Tibial artery (tissue), 4 donors: ENCODE data around the gene C21orf58.
"Not testable (repeated sequence)": the region's sequence is repeated elsewhere in the genome, so short reads cannot be mapped to it uniquely, and the experiment has no call there.

ENCODE experiments used
- DNase-seq, 2 donors: peaks; one replicate each; pipeline ENCODE4 v3.0.0-alpha.2; 2019
- H3K27ac ChIP-seq, 2 donors: fragments of 200-600 bp; sonication (generic) in 1 of 2; 1 replicate in 1 of 2; 2 replicates in 1 of 2; pipeline ENCODE4 v1.5.1; 2018 to 2019; ENCODE audit warnings: mild to moderate bottlenecking in 1 of 2
- H3K27me3 ChIP-seq, 2 donors: fragments of 200-600 bp; sonication (generic) in 1 of 2; one replicate each; pipeline versions ENCODE4 v1.5.1 to v1.6.0; 2016 to 2019
- H3K36me3 ChIP-seq, 3 donors: fragments of 200-600 bp; sonication (generic) in 2 of 3; one replicate each; pipeline ENCODE4 v1.5.1; 2016 to 2019; ENCODE audit warnings: mild to moderate bottlenecking in 2 of 3
- H3K4me1 ChIP-seq, 4 donors: fragments of 200-600 bp; sonication (generic) in 2 of 4; 1 replicate in 3 of 4; 2 replicates in 1 of 4; pipeline ENCODE4 v1.5.1; 2016 to 2019
- H3K4me3 ChIP-seq, 2 donors: fragments of 200-600 bp; sonication (generic) in 1 of 2; 1 replicate in 1 of 2; 2 replicates in 1 of 2; pipeline ENCODE4 v1.5.1; 2018 to 2019; ENCODE audit warnings: mild to moderate bottlenecking in 2 of 2
- H3K9me3 ChIP-seq, 3 donors: fragments of 200-600 bp; sonication (generic) in 1 of 3; one replicate each; pipeline ENCODE4 v1.5.1; 2016 to 2019
- intact Hi-C: fragments of 100-400 bp; cut with DNase I; formaldehyde crosslinking; loops from one replicate; pipeline ENCODE4 v1.15.0; 2023; ENCODE audit warnings: low total_unique reads
- TF ChIP-seq, protein P1 (sequence below), 2 experiments: fragments of 200-600 bp in 1 of 2; fragments of 450-650 bp in 1 of 2; IDR thresholded peaks; one replicate each; pipeline ENCODE4 v1.5.1; 2017 to 2019; ENCODE audit warnings: antibody characterized with exemption in 2 of 2, mild to moderate bottlenecking in 1 of 2, moderate library complexity in 1 of 2

Gene C21orf58

DNA sequence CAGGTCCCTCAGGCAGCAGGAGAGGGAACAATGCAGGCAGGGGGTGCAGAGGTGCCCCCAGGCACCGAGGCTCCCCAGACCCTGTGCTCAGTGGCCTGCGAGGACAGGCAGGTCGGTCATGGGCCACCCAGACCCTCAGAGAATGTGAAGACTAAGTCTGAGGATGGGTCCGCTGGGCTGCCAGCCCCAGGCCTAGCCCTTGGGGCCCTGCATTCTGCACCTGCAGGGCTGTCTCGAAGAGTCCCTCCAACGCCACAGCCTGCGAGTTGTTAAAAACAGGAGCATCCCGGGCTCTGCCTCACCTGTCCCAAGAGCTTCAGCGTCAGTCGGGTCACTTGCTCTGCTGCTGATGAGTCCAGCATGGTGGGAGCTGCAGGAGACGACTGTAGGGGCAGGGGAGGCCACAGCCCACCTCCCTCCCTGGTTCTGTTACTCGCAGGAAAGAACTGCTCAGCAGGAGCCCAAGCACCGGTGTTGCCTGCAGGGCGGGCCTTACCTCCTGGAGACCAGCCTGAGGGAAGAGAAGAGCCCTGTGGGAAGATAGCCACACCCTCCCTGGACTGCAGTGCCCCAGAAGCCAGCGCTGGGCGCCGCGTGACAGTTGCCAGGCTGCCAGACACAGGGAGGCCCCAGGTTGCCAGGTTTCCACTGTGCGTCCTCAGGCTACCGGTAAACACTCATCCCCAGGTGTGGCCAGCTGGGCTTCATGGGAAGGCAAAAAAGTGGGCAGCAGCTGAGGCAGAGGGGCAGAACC lies 5.8 kb downstream of the C21orf58 start:
- H3K4me1 ChIP-seq: peaks cover 0 to 13% (median 9%) of the 10 kb centered on the region in 4 donors
- peaks cover 0 to 4% (median 0%) of the 10 kb centered on the region in 3 donors for H3K36me3 ChIP-seq
- no peaks in the 10 kb centered on the region for H3K9me3 ChIP-seq
- no peak overlapping the region for H3K27ac ChIP-seq
- no peak for DNase-seq
- intact Hi-C loops: no loop called here
- H3K4me3 ChIP-seq: no peak overlapping the region
- H3K27me3 ChIP-seq: no peaks in the 10 kb centered on the region
- TF ChIP-seq, protein P1, sequence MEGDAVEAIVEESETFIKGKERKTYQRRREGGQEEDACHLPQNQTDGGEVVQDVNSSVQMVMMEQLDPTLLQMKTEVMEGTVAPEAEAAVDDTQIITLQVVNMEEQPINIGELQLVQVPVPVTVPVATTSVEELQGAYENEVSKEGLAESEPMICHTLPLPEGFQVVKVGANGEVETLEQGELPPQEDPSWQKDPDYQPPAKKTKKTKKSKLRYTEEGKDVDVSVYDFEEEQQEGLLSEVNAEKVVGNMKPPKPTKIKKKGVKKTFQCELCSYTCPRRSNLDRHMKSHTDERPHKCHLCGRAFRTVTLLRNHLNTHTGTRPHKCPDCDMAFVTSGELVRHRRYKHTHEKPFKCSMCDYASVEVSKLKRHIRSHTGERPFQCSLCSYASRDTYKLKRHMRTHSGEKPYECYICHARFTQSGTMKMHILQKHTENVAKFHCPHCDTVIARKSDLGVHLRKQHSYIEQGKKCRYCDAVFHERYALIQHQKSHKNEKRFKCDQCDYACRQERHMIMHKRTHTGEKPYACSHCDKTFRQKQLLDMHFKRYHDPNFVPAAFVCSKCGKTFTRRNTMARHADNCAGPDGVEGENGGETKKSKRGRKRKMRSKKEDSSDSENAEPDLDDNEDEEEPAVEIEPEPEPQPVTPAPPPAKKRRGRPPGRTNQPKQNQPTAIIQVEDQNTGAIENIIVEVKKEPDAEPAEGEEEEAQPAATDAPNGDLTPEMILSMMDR (IDR thresholded peaks at IDR 0.05): no peak

GRCh38 chr21:46316708-46317324 lies 6.9 kb downstream of the C21orf58 start:
- intact Hi-C loops: no loop called here
- TF ChIP-seq, protein P1 (IDR thresholded peaks at IDR 0.05): no peak
- H3K9me3 ChIP-seq: no peaks in the 10 kb centered on the region
- H3K27me3 ChIP-seq: no peaks in the 10 kb centered on the region
- DNase-seq: no peak
- H3K27ac ChIP-seq: no peak overlapping the region
- no peak overlapping the region for H3K4me3 ChIP-seq
- peaks cover 0 to 4% (median 0%) of the 10 kb centered on the region in 3 donors for H3K36me3 ChIP-seq
- peaks cover 0 to 3% (median 0%) of the 10 kb centered on the region in 4 donors for H3K4me1 ChIP-seq

- no peak for DNase-seq
- Histone ChIP-seq H3K27me3 (no peaks in the 10 kb centered on the region), H3K9me3 (no peaks in the 10 kb centered on the region), H3K4me1 (no peaks in the 10 kb centered on the region), H3K4me3 (no peak overlapping the region), H3K27ac (no peak overlapping the region), H3K36me3 (peaks cover 0 to 4% (median 0%) of the 10 kb centered on the region in 3 donors)
- intact Hi-C loops: no loop called here
- TF ChIP-seq, protein P1 (IDR thresholded peaks at IDR 0.05): no peak
These were observed 9.1 kb downstream of the C21orf58 start for GRCh38 chr21:46314441-46315020.

DNA sequence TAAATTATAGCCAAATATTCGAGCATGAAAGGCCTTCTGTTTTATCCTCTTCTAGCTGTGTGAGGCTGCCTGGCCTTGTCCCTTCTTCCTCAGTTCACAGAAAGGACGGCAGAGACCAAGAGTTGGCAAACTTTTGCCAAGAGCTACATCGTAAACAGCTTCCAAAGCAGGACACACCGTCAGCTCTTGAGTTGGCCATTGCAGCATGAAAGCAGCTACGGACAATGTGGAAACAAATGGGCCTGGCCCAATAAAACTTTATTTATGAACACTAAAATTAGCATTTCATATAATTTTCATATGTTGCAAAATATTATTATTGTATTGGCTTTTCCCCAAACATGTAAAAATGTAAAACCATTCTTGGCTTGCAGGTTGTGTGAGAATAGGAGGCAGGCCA lies 10.7 kb downstream of the C21orf58 start:
- Histone ChIP-seq H3K4me3 (no peak overlapping the region), H3K36me3 (peaks cover 0 to 13% (median 0%) of the 10 kb centered on the region in 3 donors), H3K27me3 (no peaks in the 10 kb centered on the region), H3K9me3 (no peaks in the 10 kb centered on the region), H3K27ac (no peak overlapping the region), H3K4me1 (no peaks in the 10 kb centered on the region)
- DNase-seq: no peak
- intact Hi-C loops: no loop called here
- TF ChIP-seq, protein P1 (IDR thresholded peaks at IDR 0.05): no peak

DNA sequence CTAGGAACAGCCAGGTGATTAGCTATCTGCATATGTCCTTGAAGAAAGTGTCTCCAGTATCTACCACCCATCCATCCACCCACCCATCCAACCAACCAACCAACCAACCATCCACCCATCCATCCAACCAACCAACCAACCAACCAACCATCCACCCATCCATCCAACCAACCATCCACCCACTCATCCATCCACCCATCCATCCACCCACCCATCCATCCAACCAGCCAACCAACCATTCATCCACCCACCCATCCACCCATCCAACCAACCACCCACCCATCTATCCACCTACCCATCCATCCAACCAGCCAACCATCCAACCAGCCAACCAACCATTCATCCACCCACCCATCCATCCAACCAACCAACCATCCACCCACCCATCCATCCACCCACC lies 12.1 kb downstream of the C21orf58 start:
- TF ChIP-seq, protein P1 (IDR thresholded peaks at IDR 0.05): no peak
- H3K27me3 ChIP-seq: no peaks in the 10 kb centered on the region
- H3K27ac ChIP-seq: no peak overlapping the region
- no peak for DNase-seq
- no peaks in the 10 kb centered on the region for H3K4me1 ChIP-seq
- peaks cover 0 to 13% (median 0%) of the 10 kb centered on the region in 3 donors for H3K36me3 ChIP-seq
- intact Hi-C loops: no loop called here
- H3K4me3 ChIP-seq: no peak overlapping the region
- no peaks in the 10 kb centered on the region for H3K9me3 ChIP-seq

DNA sequence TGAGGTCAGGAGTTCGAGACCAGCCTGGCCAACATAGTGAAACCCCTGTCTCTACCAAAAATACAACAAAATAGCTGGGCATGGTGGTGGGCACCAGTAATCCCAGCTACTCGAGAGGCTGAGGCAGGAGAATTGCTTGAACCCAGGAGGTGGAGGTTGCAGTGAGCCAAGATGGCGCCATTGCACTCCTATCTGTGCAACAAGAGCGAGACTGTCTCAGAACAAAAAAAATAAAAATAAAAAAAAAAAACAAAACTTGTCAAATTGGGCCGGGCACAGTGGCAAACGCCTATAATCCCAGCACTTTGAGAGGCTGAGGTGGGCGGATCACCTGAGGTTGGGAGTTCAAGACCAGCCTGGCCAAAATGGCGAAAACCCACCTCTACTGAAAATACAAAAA lies 13.4 kb downstream of the C21orf58 start:
- H3K9me3 ChIP-seq, H3K4me1 ChIP-seq, H3K27me3 ChIP-seq, intact Hi-C loops, DNase-seq, H3K27ac ChIP-seq, H3K4me3 ChIP-seq: not testable (repeated sequence)
- peaks cover 0 to 13% (median 0%) of the 10 kb centered on the region in 3 donors for H3K36me3 ChIP-seq
